ENCODE results near the gene SLC32A1. TPM values are rescaled to one million over a fixed set of nuclear protein-coding genes. Genes with fewer than 3 reads are reported as not detected.

The SLC32A1 gene
- total RNA-seq, 1 experiment from 2014 or later: 0.09 TPM

DNA sequence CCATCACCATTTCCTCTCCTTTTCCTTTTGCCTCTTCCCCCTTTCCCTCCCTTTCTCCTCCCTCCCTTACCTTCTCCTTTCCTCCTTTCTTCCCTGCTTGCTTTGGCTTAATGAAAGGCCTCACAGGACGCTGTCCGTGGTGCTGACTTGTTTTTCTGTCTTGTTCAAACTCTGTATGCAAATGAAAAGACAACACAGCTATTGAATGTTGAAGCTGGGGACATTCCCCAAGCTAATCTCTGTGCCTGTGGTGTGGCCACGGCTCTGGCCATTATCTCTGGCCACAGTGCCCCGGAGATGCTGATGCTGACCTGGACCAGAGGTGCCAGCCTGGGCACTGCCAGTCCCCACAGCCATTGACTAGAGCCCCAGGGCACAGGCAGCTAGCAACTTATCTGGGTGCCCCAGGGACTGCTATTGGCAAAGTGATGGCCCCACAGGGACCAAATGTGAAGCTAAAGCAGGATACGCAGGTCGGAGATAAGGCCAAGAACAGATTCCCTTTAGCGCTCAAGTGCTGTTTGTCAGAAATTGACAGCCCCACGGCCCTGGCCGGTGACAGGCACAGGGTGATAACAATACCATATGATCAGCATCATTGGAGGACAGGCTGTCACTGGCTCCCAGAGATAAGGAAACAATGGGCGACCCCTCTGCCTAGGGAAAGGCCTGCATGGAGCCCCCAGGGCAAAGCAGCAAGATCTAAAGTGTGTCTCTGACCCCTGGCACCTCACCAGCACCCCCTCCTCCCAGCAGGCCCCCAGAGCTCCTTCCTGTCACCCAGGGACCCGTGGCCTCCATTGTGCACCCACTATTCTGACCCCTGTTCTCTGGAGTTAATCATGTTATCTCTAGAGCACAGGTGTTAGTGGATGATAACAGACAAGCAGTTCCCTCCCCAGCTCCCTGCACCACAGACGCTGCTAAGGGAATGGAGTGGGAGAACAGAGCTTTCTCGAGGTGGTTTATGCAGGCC is 31.6 kb upstream of the SLC32A1 start (continued):
- TF ChIP-seq, protein P1, sequence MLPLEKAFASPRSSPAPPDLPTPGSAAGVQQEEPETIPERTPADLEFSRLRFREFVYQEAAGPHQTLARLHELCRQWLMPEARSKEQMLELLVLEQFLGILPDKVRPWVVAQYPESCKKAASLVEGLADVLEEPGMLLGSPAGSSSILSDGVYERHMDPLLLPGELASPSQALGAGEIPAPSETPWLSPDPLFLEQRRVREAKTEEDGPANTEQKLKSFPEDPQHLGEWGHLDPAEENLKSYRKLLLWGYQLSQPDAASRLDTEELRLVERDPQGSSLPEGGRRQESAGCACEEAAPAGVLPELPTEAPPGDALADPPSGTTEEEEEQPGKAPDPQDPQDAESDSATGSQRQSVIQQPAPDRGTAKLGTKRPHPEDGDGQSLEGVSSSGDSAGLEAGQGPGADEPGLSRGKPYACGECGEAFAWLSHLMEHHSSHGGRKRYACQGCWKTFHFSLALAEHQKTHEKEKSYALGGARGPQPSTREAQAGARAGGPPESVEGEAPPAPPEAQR (CRISPR knock-in tag; IDR thresholded peaks at IDR 0.05): no peak
- 0 out of 2 replicates have a peak, but pooled peaks have one; percentile 76 for TF ChIP-seq ZNF232 (CRISPR knock-in tag; IDR thresholded peaks at IDR 0.05)
- no peak for TF ChIP-seq JAZF1 (CRISPR knock-in tag; IDR thresholded peaks at IDR 0.05)
- TF ChIP-seq, protein P2, sequence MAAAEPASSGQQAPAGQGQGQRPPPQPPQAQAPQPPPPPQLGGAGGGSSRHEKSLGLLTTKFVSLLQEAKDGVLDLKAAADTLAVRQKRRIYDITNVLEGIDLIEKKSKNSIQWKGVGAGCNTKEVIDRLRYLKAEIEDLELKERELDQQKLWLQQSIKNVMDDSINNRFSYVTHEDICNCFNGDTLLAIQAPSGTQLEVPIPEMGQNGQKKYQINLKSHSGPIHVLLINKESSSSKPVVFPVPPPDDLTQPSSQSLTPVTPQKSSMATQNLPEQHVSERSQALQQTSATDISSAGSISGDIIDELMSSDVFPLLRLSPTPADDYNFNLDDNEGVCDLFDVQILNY (CRISPR knock-in tag; IDR thresholded peaks at IDR 0.05): no peak
- peak; percentile 52; the same call in 1 of the 2 replicates for TF ChIP-seq FOXP1 (CRISPR knock-in tag; IDR thresholded peaks at IDR 0.05; ENCODE audit: borderline replicate concordance)
- TF ChIP-seq MAX (CRISPR knock-in tag; IDR thresholded peaks at IDR 0.05): no peak
- no peak for TF ChIP-seq CBFB (CRISPR knock-in tag; IDR thresholded peaks at IDR 0.05; ENCODE audit: low read depth)
- TF ChIP-seq ZNF317 (CRISPR knock-in tag; IDR thresholded peaks at IDR 0.05; ENCODE audit: borderline replicate concordance, low read depth): no peak
- TF ChIP-seq STAT6 (CRISPR knock-in tag; conservative IDR thresholded peaks at IDR 0.05; ENCODE audit: low read depth): no peak

- DNase-seq (ENCODE audit: low spot score) (no peak), ATAC-seq (no peak)
- peaks cover 11% of the 10 kb centered on the region; the same call in 1 of the 2 replicates for H3K27me3 Mint-ChIP-seq (ENCODE audit: low read depth)
- POLR2A ChIA-PET: no interaction called here
- CTCF ChIA-PET: interaction anchor here (2.2 kb wide), 1 partner anchor 39 kb away, joined by 9 read pairs; no protein-coding TSS in a partner anchor
- peaks cover 3% of the 10 kb centered on the region for H3K4me1 Mint-ChIP-seq
- no peak overlapping the region for H3K27ac Mint-ChIP-seq
- H3K9me3 Mint-ChIP-seq: no peaks in the 10 kb centered on the region
- TF ChIP-seq HMGA2 (CRISPR knock-in tag; IDR thresholded peaks at IDR 0.05): no peak
- TF ChIP-seq, protein P3, sequence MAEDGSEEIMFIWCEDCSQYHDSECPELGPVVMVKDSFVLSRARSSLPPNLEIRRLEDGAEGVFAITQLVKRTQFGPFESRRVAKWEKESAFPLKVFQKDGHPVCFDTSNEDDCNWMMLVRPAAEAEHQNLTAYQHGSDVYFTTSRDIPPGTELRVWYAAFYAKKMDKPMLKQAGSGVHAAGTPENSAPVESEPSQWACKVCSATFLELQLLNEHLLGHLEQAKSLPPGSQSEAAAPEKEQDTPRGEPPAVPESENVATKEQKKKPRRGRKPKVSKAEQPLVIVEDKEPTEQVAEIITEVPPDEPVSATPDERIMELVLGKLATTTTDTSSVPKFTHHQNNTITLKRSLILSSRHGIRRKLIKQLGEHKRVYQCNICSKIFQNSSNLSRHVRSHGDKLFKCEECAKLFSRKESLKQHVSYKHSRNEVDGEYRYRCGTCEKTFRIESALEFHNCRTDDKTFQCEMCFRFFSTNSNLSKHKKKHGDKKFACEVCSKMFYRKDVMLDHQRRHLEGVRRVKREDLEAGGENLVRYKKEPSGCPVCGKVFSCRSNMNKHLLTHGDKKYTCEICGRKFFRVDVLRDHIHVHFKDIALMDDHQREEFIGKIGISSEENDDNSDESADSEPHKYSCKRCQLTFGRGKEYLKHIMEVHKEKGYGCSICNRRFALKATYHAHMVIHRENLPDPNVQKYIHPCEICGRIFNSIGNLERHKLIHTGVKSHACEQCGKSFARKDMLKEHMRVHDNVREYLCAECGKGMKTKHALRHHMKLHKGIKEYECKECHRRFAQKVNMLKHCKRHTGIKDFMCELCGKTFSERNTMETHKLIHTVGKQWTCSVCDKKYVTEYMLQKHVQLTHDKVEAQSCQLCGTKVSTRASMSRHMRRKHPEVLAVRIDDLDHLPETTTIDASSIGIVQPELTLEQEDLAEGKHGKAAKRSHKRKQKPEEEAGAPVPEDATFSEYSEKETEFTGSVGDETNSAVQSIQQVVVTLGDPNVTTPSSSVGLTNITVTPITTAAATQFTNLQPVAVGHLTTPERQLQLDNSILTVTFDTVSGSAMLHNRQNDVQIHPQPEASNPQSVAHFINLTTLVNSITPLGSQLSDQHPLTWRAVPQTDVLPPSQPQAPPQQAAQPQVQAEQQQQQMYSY (CRISPR knock-in tag; IDR thresholded peaks at IDR 0.05): no peak
- no peak for TF ChIP-seq RELA (CRISPR knock-in tag; IDR thresholded peaks at IDR 0.05; ENCODE audit: borderline replicate concordance)
- no peak for TF ChIP-seq MXD4 (CRISPR knock-in tag; IDR thresholded peaks at IDR 0.05; ENCODE audit: borderline replicate concordance)
- no peak for TF ChIP-seq ZNF263 (CRISPR knock-in tag; IDR thresholded peaks at IDR 0.05; ENCODE audit: low read depth)
- TF ChIP-seq, protein P4, sequence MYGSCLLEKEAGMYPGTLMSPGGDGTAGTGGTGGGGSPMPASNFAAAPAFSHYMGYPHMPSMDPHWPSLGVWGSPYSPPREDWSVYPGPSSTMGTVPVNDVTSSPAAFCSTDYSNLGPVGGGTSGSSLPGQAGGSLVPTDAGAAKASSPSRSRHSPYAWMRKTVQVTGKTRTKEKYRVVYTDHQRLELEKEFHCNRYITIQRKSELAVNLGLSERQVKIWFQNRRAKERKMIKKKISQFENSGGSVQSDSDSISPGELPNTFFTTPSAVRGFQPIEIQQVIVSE (CRISPR knock-in tag; IDR thresholded peaks at IDR 0.05; ENCODE audit: borderline replicate concordance): no peak
- no peak for TF ChIP-seq IRF1 (CRISPR knock-in tag; IDR thresholded peaks at IDR 0.05)
- TF ChIP-seq, protein P5, sequence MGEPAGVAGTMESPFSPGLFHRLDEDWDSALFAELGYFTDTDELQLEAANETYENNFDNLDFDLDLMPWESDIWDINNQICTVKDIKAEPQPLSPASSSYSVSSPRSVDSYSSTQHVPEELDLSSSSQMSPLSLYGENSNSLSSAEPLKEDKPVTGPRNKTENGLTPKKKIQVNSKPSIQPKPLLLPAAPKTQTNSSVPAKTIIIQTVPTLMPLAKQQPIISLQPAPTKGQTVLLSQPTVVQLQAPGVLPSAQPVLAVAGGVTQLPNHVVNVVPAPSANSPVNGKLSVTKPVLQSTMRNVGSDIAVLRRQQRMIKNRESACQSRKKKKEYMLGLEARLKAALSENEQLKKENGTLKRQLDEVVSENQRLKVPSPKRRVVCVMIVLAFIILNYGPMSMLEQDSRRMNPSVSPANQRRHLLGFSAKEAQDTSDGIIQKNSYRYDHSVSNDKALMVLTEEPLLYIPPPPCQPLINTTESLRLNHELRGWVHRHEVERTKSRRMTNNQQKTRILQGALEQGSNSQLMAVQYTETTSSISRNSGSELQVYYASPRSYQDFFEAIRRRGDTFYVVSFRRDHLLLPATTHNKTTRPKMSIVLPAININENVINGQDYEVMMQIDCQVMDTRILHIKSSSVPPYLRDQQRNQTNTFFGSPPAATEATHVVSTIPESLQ (CRISPR knock-in tag; IDR thresholded peaks at IDR 0.05): no peak
- TF ChIP-seq CREB1 (CRISPR knock-in tag; IDR thresholded peaks at IDR 0.05): no peak
- H3K4me3 Mint-ChIP-seq: no peak overlapping the region
- H3K36me3 Mint-ChIP-seq: no peaks in the 10 kb centered on the region
Measured at GRCh38 chr20:38697306-38697705, 27.0 kb upstream of the SLC32A1 start.

Measured in WTC11 (cell line).